ENCODE data around the gene HIVEP3.

The HIVEP3 gene

GRCh38 chr1:41582004-41582325, 336.8 kb downstream of the HIVEP3 start:
- TF ChIP-seq TEAD4 (IDR thresholded peaks at IDR 0.05) = no peak
- no peak for TF ChIP-seq CEBPB (IDR thresholded peaks at IDR 0.05)
- no peak for TF ChIP-seq EGR1 (IDR thresholded peaks at IDR 0.05)
- TF ChIP-seq YY1 (IDR thresholded peaks at IDR 0.05; ENCODE audit: low read depth) = no peak
- TF ChIP-seq, protein P1, sequence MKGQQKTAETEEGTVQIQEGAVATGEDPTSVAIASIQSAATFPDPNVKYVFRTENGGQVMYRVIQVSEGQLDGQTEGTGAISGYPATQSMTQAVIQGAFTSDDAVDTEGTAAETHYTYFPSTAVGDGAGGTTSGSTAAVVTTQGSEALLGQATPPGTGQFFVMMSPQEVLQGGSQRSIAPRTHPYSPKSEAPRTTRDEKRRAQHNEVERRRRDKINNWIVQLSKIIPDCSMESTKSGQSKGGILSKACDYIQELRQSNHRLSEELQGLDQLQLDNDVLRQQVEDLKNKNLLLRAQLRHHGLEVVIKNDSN (IDR thresholded peaks at IDR 0.05) = no peak
- no peak for TF ChIP-seq EP300 (IDR thresholded peaks at IDR 0.05; ENCODE audit: borderline replicate concordance)
- TF ChIP-seq, protein P2, sequence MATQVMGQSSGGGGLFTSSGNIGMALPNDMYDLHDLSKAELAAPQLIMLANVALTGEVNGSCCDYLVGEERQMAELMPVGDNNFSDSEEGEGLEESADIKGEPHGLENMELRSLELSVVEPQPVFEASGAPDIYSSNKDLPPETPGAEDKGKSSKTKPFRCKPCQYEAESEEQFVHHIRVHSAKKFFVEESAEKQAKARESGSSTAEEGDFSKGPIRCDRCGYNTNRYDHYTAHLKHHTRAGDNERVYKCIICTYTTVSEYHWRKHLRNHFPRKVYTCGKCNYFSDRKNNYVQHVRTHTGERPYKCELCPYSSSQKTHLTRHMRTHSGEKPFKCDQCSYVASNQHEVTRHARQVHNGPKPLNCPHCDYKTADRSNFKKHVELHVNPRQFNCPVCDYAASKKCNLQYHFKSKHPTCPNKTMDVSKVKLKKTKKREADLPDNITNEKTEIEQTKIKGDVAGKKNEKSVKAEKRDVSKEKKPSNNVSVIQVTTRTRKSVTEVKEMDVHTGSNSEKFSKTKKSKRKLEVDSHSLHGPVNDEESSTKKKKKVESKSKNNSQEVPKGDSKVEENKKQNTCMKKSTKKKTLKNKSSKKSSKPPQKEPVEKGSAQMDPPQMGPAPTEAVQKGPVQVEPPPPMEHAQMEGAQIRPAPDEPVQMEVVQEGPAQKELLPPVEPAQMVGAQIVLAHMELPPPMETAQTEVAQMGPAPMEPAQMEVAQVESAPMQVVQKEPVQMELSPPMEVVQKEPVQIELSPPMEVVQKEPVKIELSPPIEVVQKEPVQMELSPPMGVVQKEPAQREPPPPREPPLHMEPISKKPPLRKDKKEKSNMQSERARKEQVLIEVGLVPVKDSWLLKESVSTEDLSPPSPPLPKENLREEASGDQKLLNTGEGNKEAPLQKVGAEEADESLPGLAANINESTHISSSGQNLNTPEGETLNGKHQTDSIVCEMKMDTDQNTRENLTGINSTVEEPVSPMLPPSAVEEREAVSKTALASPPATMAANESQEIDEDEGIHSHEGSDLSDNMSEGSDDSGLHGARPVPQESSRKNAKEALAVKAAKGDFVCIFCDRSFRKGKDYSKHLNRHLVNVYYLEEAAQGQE (IDR thresholded peaks at IDR 0.05; ENCODE audit: low read depth) = no peak
- TF ChIP-seq ZBTB7A (IDR thresholded peaks at IDR 0.05; ENCODE audit: low read depth) = no peak
- no peak for TF ChIP-seq CREB1 (IDR thresholded peaks at IDR 0.05; ENCODE audit: low read depth)

DNA sequence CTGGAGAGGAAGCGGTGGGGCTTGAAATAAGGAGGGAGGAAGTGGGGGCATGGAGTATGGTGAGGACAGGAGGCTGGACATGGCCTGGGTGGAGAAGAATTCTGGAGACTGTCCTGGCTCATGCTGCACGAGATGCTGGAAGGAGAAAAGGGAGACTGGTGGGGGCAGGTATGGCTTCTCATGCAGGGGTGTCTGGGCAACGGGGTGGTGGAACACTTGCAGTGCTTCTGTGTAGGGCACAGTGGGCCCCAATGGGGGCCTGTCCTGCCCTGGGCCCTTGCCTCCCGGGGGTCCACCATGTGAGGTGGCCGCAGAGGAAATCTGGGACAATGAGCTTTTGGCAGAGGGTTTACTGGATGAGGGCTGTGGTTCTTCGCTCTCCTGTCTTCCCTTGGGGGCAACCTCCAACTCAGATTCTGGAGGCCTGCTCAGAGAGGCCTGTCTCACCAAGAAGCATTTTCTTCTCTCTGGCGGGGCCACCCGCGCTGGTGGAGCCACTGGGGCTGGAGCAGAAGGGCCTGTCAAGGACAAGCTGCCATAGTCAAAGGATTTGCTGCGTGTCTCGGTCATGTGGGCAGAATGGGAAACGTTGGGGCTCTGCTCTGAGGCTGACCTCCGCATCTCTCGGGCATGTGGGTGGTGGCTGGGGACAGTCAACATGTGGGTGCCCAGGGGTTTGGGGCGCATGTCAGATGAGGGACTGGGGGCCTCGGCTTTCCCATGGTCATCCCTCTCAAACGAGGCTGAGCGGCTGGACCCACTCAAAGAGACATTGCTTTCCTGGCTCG, 337.3 kb downstream of the HIVEP3 start:
- TF ChIP-seq, protein P1 (IDR thresholded peaks at IDR 0.05) = no peak
- no peak for TF ChIP-seq YY1 (IDR thresholded peaks at IDR 0.05; ENCODE audit: low read depth)
- TF ChIP-seq TAF1 (IDR thresholded peaks at IDR 0.05; ENCODE audit: low read depth) = no peak
- TF ChIP-seq NFIC (IDR thresholded peaks at IDR 0.05) = no peak
- TF ChIP-seq, protein P2 (IDR thresholded peaks at IDR 0.05; ENCODE audit: low read depth) = no peak
- no peak for TF ChIP-seq FOXM1 (IDR thresholded peaks at IDR 0.05; ENCODE audit: borderline replicate concordance, low read depth)
- no peak for TF ChIP-seq EP300 (IDR thresholded peaks at IDR 0.05; ENCODE audit: borderline replicate concordance)
- TF ChIP-seq EGR1 (IDR thresholded peaks at IDR 0.05) = no peak
- no peak for TF ChIP-seq CREB1 (IDR thresholded peaks at IDR 0.05; ENCODE audit: low read depth)
- TF ChIP-seq TCF12 (IDR thresholded peaks at IDR 0.05; ENCODE audit: low read depth) = no peak
- no peak for TF ChIP-seq TEAD4 (IDR thresholded peaks at IDR 0.05)
- no peak for TF ChIP-seq MAX (IDR thresholded peaks at IDR 0.05)
- no peak for TF ChIP-seq RAD21 (IDR thresholded peaks at IDR 0.05; ENCODE audit: low read depth)
- TF ChIP-seq CEBPB (IDR thresholded peaks at IDR 0.05) = no peak
- TF ChIP-seq ZBTB7A (IDR thresholded peaks at IDR 0.05; ENCODE audit: low read depth) = no peak

GRCh38 chr1:41580520-41581172, 338.1 kb downstream of the HIVEP3 start:
- TF ChIP-seq TCF12 (IDR thresholded peaks at IDR 0.05; ENCODE audit: low read depth) = no peak
- no peak for TF ChIP-seq YY1 (IDR thresholded peaks at IDR 0.05; ENCODE audit: low read depth)

DNA sequence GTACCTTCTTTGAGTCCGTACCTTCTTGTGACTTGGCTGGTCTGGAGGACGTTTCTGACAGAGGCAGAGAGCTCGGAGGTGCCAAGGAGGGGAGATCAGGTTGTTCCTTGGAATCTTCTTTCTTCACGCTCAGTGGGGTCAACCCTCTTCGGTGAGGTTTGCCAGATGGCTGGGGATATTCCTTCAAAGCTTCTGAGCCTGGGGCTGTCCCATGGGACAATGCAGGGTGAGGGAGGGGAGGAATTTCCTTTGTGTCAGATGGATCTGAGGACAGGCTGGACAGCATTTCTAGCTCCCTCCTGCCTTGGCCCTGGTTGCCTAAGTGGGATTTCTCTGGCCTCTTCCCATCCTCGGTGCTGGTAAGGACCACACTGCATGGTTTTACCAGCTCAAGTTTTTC, 338.7 kb downstream of the HIVEP3 start:
- TF ChIP-seq TEAD4 (IDR thresholded peaks at IDR 0.05) (no peak), ZBTB7A (IDR thresholded peaks at IDR 0.05; ENCODE audit: low read depth) (no peak)

- TF ChIP-seq EP300 (IDR thresholded peaks at IDR 0.05; ENCODE audit: borderline replicate concordance) = no peak
- peak; percentile 58 for TF ChIP-seq RAD21 (IDR thresholded peaks at IDR 0.05; ENCODE audit: low read depth)
- TF ChIP-seq TEAD4 (IDR thresholded peaks at IDR 0.05) = no peak
- TF ChIP-seq, protein P2 (IDR thresholded peaks at IDR 0.05; ENCODE audit: low read depth) = no peak
- TF ChIP-seq CREB1 (IDR thresholded peaks at IDR 0.05; ENCODE audit: low read depth) = no peak
- no peak for TF ChIP-seq NFIC (IDR thresholded peaks at IDR 0.05)
Observed at GRCh38 chr1:41578712-41579335, 339.9 kb downstream of the HIVEP3 start.
